Pancreas (tissue), 10 donors: ENCODE results near the gene FOLR2. TPM values are rescaled to one million over a fixed set of nuclear protein-coding genes. Genes with fewer than 3 reads are reported as not detected.

Source experiments
- ATAC-seq, 4 donors: fragments of 200-7000 bp; cut with Tn5 transposase; one replicate each; pipeline versions ENCODE4 v1.8.0 to v1.9.1; 2020; ENCODE audit warnings: mild to moderate bottlenecking in 4 of 4, moderate library complexity in 4 of 4
- DNase-seq, 6 donors: peaks; one replicate each; pipeline ENCODE4 v3.0.0-alpha.2; 2020
- FAIRE-seq: peaks from 2 replicates; lab custom pipeline; 2012; peaks lifted over from hg19 to GRCh38; lab: Jason Lieb, UNC
- H3K27ac ChIP-seq, 4 donors: fragments of 200-600 bp; sonication (generic); 1 replicate in 3 of 4; 2 replicates in 1 of 4; pipeline versions ENCODE4 v1.5.0 to v1.8.0; 2020
- H3K27me3 ChIP-seq, 4 donors: fragments of 200-600 bp; one replicate each; pipeline ENCODE4 v1.8.0; 2021
- H3K36me3 ChIP-seq, 3 donors: fragments of 200-600 bp; sonication (generic) in 1 of 3; one replicate each; pipeline versions ENCODE4 v1.5.0 to v1.8.0; 2020 to 2021
- H3K4me1 ChIP-seq, 3 donors: fragments of 200-600 bp; one replicate each; pipeline ENCODE4 v1.8.0; 2021
- H3K4me3 ChIP-seq, 4 donors: fragments of 200-600 bp; sonication (generic) in 2 of 4; one replicate each; pipeline versions ENCODE4 v1.5.0 to v1.8.0; 2020 to 2021
- H3K9me3 ChIP-seq, 4 donors: fragments of 200-600 bp; one replicate each; pipeline ENCODE4 v1.8.0; 2021
- WGBS, 2 donors: extraction: QIAGEN DNeasy Blood & Tissue Kit; methylation state at CpG; one replicate each; pipeline ENCODE4 v1.1.7; 2013; 5-methylcytosine and 5-hydroxymethylcytosine counted together
- intact Hi-C, 3 donors: fragments of 100-400 bp; cut with DNase I; formaldehyde crosslinking; loops; one replicate each; pipeline versions ENCODE4 v1.11.1 to v1.14.2; 2022
- polyA plus RNA-seq, 2 donors: library from polyadenylated mRNA; stranded (reverse); fragments of 200-250 nt; gene quantifications; one replicate each; pipeline ENCODE4 v1.2.3, GENCODE V29; 2013
- total RNA-seq, 6 donors: library from RNA; stranded (reverse); fragmentation: NEBNext Ultra II Directional in 4 of 6; extraction: Animal tissue kit (Norgen Biotek cat#: 25700) in 4 of 6; gene quantifications; one replicate each; pipeline versions ENCODE4 v1.2.1 to v1.2.4, GENCODE V29; 2021 to 2023
- TF ChIP-seq, protein P1 (sequence below), 4 donors: fragments of 200-600 bp; sonication (generic) in 3 of 4; IDR thresholded peaks; one replicate each; pipeline versions ENCODE4 v1.5.0 to v1.8.0; 2021; ENCODE audit warnings: antibody characterized with exemption in 4 of 4
- donor health status: healthy with polysubstance abuse.
- donor health status: DM: no; HTN: no; CAD: no; lungs with moderate emphysema.
- donor health status: DM: no; HTN: no; CAD: no.
- donor health status: control.
- donor health status: control.
- donor health status: Bipolar disorder and iron deficiency.
- donor health status: DM: yes; HTN: yes; CAD: no.
- donor health status: DM: no; HTN: no; CAD: no.
- donor health status: DM: no; HTN: no; CAD: no.
- donor health status: DM: yes; HTN: yes; CAD: no.

Gene FOLR2
- total and polyA plus RNA-seq, 8 donors = 0.51 to 9.2 (median 1.9) TPM

DNA sequence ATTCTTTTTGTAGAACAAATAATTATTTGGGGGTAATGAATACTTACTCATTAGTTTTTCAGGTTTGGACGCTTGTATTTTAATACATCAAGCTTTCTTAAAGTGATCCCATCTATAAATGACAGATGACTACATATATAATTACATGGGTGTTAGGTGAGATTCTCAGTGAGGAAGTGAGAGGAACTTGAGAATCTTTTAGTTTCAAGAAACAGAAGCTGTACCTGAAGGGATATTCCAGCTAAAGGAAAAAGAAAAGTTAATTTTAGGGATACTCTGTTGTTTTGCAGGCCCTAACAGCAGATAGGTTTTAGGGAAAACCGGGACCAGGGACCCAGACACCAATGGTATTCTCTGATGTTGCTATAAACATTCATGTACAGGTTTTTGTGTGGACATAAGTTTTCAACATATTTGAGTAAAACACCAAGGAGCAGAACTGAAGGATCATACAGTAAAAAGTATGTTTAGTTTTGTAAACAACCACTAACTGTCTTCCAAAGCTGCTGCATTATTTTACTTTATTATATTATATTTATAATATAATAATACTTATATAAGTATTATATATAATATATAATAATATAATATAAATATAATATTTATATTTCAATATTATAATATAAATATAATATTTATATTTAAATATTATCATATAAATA lies 51.5 kb downstream of the FOLR2 start:
- TF ChIP-seq, protein P1, sequence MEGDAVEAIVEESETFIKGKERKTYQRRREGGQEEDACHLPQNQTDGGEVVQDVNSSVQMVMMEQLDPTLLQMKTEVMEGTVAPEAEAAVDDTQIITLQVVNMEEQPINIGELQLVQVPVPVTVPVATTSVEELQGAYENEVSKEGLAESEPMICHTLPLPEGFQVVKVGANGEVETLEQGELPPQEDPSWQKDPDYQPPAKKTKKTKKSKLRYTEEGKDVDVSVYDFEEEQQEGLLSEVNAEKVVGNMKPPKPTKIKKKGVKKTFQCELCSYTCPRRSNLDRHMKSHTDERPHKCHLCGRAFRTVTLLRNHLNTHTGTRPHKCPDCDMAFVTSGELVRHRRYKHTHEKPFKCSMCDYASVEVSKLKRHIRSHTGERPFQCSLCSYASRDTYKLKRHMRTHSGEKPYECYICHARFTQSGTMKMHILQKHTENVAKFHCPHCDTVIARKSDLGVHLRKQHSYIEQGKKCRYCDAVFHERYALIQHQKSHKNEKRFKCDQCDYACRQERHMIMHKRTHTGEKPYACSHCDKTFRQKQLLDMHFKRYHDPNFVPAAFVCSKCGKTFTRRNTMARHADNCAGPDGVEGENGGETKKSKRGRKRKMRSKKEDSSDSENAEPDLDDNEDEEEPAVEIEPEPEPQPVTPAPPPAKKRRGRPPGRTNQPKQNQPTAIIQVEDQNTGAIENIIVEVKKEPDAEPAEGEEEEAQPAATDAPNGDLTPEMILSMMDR (IDR thresholded peaks at IDR 0.05) = no peak
- no peaks in the 10 kb centered on the region for H3K4me1 ChIP-seq
- no peak for FAIRE-seq
- WGBS, 2 donors = 71 to 75% methylated on average over 2 of the region's 2 CpGs
- H3K27me3 ChIP-seq = peaks cover 0 to 4% (median 0%) of the 10 kb centered on the region in 4 donors
- H3K36me3 ChIP-seq = no peaks in the 10 kb centered on the region
- no peak for DNase-seq
- no peak overlapping the region for H3K4me3 ChIP-seq
- H3K9me3 ChIP-seq = no peaks in the 10 kb centered on the region
- ATAC-seq = no peak
- intact Hi-C loops = no loop called here
- no peak overlapping the region for H3K27ac ChIP-seq

Other genes with a start within 250 kb of the FOLR2 start
- gene IL18BP, start 217.9 kb upstream of the FOLR2 start, total RNA-seq = 1 to 10 TPM; 2.3 to 5.2 (median 3.4) TPM
- gene IL18BP, start 217.9 kb upstream of the FOLR2 start, polyA plus RNA-seq = 1 to 10 TPM; 6.5 to 7.8 TPM
- gene NUMA1, start 136.3 kb upstream of the FOLR2 start, total RNA-seq = 100 to 1,000 TPM in 1 of 6 donors, 10 to 100 TPM in 5; 68.8 to 138 (median 96.9) TPM
- 100 to 1,000 TPM; 185 to 216 TPM for gene NUMA1, start 136.3 kb upstream of the FOLR2 start, polyA plus RNA-seq
- 1 to 10 TPM; 3.2 to 8.3 (median 4.9) TPM for gene LRRC51, start 135.9 kb upstream of the FOLR2 start, total RNA-seq
- gene LRRC51, start 135.9 kb upstream of the FOLR2 start, polyA plus RNA-seq = 1 to 10 TPM; 2.9 to 9.4 TPM
- gene LAMTOR1, start 113.5 kb upstream of the FOLR2 start, total RNA-seq = 10 to 100 TPM; 24.9 to 42.5 (median 34.7) TPM
- gene LAMTOR1, start 113.5 kb upstream of the FOLR2 start, polyA plus RNA-seq = 10 to 100 TPM; 34.8 to 71.8 TPM
- gene TOMT, start 110.9 kb upstream of the FOLR2 start, total RNA-seq = not detected
- not detected for gene TOMT, start 110.9 kb upstream of the FOLR2 start, polyA plus RNA-seq
- gene ANAPC15, start 104.1 kb upstream of the FOLR2 start, total RNA-seq = 10 to 100 TPM in 5 of 6 donors, 1 to 10 TPM in 1; 6.7 to 19.8 (median 13.5) TPM
- gene ANAPC15, start 104.1 kb upstream of the FOLR2 start, polyA plus RNA-seq = 10 to 100 TPM; 32.7 to 35.0 TPM
- gene FOLR3, start 81.1 kb upstream of the FOLR2 start, total RNA-seq = under 1 TPM in 1 of 6 donors, not detected in 5; 0.40 TPM
- gene FOLR3, start 81.1 kb upstream of the FOLR2 start, polyA plus RNA-seq = not detected
- gene FOLR1, start 24.7 kb upstream of the FOLR2 start, total RNA-seq = 1 to 10 TPM; 1.2 to 6.2 (median 4.5) TPM
- gene FOLR1, start 24.7 kb upstream of the FOLR2 start, polyA plus RNA-seq = 1 to 10 TPM; 2.4 to 8.3 TPM
- gene INPPL1, start 8.0 kb downstream of the FOLR2 start, total RNA-seq = 10 to 100 TPM; 46.3 to 94.7 (median 56.8) TPM
- gene INPPL1, start 8.0 kb downstream of the FOLR2 start, polyA plus RNA-seq = 100 to 1,000 TPM in 1 of 2 donors, 10 to 100 TPM in 1; 78.4 to 131 TPM
- gene PHOX2A, start 27.4 kb downstream of the FOLR2 start, total RNA-seq = under 1 TPM in 1 of 6 donors, not detected in 5; 0.35 TPM
- under 1 TPM in 1 of 2 donors, not detected in 1; 0.61 TPM for gene PHOX2A, start 27.4 kb downstream of the FOLR2 start, polyA plus RNA-seq
- gene CLPB, start 217.7 kb downstream of the FOLR2 start, total RNA-seq = 10 to 100 TPM; 10.7 to 19.3 (median 15.6) TPM
- 10 to 100 TPM in 1 of 2 donors, 1 to 10 TPM in 1; 5.1 to 10.3 TPM for gene CLPB, start 217.7 kb downstream of the FOLR2 start, polyA plus RNA-seq